Ishikawa (cell line): ENCODE data around the gene DUSP7.

Experiments
- CEBPB ChIP-seq: IDR thresholded peaks from 2 replicates; pipeline ENCODE4 v1.6.1; 2012
- CREB1 ChIP-seq: IDR thresholded peaks from 2 replicates; pipeline ENCODE4 v1.6.1; 2012; ENCODE audit warnings: low read depth
- EGR1 ChIP-seq: IDR thresholded peaks from 2 replicates; pipeline ENCODE4 v1.6.1; 2012
- EP300 ChIP-seq: IDR thresholded peaks from 2 replicates; pipeline ENCODE4 v1.6.1; 2012; ENCODE audit warnings: borderline replicate concordance
- FOXM1 ChIP-seq: IDR thresholded peaks from 2 replicates; pipeline ENCODE4 v1.6.1; 2012; ENCODE audit warnings: low read depth, borderline replicate concordance
- NFIC ChIP-seq: IDR thresholded peaks from 2 replicates; pipeline ENCODE4 v1.6.1; 2012
- RAD21 ChIP-seq: IDR thresholded peaks from 2 replicates; pipeline ENCODE4 v1.6.1; 2012; ENCODE audit warnings: low read depth
- TAF1 ChIP-seq: IDR thresholded peaks from 2 replicates; pipeline ENCODE4 v1.6.1; 2012; ENCODE audit warnings: low read depth, mild to moderate bottlenecking
- TCF12 ChIP-seq: IDR thresholded peaks from 2 replicates; pipeline ENCODE4 v1.6.1; 2012; ENCODE audit warnings: low read depth
- TEAD4 ChIP-seq: IDR thresholded peaks from 2 replicates; pipeline ENCODE4 v1.6.1; 2012
- USF1 ChIP-seq: IDR thresholded peaks from 2 replicates; pipeline ENCODE4 v1.6.1; 2012
- YY1 ChIP-seq: IDR thresholded peaks from 2 replicates; pipeline ENCODE4 v1.6.1; 2012; ENCODE audit warnings: low read depth
- ZBTB7A ChIP-seq: IDR thresholded peaks from 2 replicates; pipeline ENCODE4 v1.6.1; 2012; ENCODE audit warnings: low read depth
- TF ChIP-seq, protein P1 (sequence below): IDR thresholded peaks from 2 replicates; pipeline ENCODE4 v1.6.1; 2012; ENCODE audit warnings: low read depth, mild to moderate bottlenecking
- TF ChIP-seq, protein P2 (sequence below): IDR thresholded peaks from 2 replicates; pipeline ENCODE4 v1.6.1; 2012

Gene DUSP7

DNA sequence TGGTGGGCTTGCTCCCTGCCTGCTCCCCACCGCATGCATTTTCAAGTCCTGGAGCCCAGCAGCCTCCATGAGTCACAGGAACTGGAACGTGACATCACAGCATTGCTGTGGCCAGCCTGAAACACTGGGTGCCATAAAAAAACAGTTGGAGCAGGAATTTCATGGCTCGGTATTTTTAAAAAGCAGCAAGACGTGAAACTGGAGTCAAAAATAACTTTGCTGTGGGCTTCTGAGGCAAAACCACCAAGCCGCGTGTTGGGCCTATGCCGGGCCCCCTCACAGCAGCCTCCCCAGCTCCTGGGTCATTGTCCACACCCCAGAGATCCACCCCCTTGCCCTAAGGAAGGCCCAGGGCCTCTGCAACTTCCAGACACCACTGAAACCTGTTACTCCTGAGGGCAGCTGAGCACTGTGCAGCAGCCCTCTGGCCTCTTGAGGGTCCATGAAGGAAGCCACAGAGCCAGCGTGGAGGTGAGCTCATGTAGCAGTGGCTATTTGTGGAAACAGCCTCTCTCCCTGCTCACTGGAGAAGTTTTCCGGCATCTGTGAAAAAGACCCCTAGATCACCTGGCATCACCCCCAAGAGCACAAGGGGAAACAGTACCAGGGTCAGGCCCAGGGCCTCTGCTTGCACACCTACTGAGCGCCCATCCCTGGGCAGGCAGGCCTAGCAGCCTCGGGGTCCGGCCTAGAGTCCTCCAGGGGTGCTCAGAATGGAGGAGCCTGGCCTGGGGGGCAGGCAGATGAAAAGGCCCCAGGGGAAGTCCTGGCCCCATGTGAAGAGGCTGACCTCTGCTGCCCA is 34.0 kb upstream of the DUSP7 start:
- TF ChIP-seq TAF1 (no peak), FOXM1 (no peak), EGR1 (no peak), TCF12 (no peak), USF1 (no peak), CREB1 (no peak), CEBPB (no peak), EP300 (no peak), RAD21 (no peak), ZBTB7A (no peak), YY1 (no peak), NFIC (no peak), TEAD4 (no peak)
- TF ChIP-seq, protein P1, sequence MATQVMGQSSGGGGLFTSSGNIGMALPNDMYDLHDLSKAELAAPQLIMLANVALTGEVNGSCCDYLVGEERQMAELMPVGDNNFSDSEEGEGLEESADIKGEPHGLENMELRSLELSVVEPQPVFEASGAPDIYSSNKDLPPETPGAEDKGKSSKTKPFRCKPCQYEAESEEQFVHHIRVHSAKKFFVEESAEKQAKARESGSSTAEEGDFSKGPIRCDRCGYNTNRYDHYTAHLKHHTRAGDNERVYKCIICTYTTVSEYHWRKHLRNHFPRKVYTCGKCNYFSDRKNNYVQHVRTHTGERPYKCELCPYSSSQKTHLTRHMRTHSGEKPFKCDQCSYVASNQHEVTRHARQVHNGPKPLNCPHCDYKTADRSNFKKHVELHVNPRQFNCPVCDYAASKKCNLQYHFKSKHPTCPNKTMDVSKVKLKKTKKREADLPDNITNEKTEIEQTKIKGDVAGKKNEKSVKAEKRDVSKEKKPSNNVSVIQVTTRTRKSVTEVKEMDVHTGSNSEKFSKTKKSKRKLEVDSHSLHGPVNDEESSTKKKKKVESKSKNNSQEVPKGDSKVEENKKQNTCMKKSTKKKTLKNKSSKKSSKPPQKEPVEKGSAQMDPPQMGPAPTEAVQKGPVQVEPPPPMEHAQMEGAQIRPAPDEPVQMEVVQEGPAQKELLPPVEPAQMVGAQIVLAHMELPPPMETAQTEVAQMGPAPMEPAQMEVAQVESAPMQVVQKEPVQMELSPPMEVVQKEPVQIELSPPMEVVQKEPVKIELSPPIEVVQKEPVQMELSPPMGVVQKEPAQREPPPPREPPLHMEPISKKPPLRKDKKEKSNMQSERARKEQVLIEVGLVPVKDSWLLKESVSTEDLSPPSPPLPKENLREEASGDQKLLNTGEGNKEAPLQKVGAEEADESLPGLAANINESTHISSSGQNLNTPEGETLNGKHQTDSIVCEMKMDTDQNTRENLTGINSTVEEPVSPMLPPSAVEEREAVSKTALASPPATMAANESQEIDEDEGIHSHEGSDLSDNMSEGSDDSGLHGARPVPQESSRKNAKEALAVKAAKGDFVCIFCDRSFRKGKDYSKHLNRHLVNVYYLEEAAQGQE: no peak
- TF ChIP-seq, protein P2, sequence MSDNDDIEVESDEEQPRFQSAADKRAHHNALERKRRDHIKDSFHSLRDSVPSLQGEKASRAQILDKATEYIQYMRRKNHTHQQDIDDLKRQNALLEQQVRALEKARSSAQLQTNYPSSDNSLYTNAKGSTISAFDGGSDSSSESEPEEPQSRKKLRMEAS: no peak

DNA sequence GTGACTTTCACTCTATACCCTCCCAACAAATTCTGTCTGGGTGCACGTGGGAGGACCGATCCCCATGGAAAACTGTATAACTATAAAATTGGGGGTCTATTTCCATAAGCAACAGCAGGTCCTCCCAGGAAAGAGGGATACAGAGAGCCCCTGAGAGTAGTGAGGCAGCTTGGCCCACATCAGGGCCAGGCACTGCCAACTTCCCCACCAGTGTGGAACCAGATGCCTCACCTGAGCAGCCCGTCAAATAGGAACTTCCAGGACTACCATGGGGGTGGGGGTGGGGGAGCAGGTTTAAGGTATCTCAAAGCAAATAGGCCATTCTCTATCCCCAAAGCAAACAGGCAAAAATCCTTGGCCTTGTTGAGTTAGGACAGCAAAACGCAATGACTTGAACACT is 33.3 kb upstream of the DUSP7 start:
- TF ChIP-seq EP300 (no peak), TAF1 (no peak), EGR1 (no peak), ZBTB7A (no peak), CEBPB (no peak), USF1 (no peak)

- no peak for TF ChIP-seq YY1
- TF ChIP-seq, protein P1: no peak
- no peak for TF ChIP-seq ZBTB7A
- TF ChIP-seq, protein P2: no peak
- no peak for TF ChIP-seq EP300
- TF ChIP-seq TAF1: no peak
- no peak for TF ChIP-seq CREB1
- no peak for TF ChIP-seq EGR1
- TF ChIP-seq NFIC: no peak
- no peak for TF ChIP-seq FOXM1
- TF ChIP-seq TEAD4: no peak
- TF ChIP-seq TCF12: no peak
- no peak for TF ChIP-seq USF1
- TF ChIP-seq RAD21: no peak
- no peak for TF ChIP-seq CEBPB
Observed at GRCh38 chr3:52088445-52089367, 32.3 kb upstream of the DUSP7 start.

- TF ChIP-seq TEAD4: no peak
- TF ChIP-seq EGR1: no peak
- no peak for TF ChIP-seq EP300
- no peak for TF ChIP-seq RAD21
- TF ChIP-seq CREB1: no peak
Observed at GRCh38 chr3:52087731-52088130, 31.4 kb upstream of the DUSP7 start.
